Endothelial cell of umbilical vein (primary cell): ENCODE measurements around the gene MINDY3. TPM values are rescaled to one million over a fixed set of nuclear protein-coding genes. Genes with fewer than 3 reads are reported as not detected.

Source experiments
- BruUV-seq: library from RNA; stranded (reverse); fragments of 400-500 nt; replicated peaks from 2 replicates; lab custom pipeline; 2021; lab: Mats Ljungman, UMichigan
- CTCF ChIA-PET: fragments of 300-600, 350-600 bp; sonication (Branson Sonifier 250); formaldehyde crosslinking; loops from one replicate; lab custom pipeline; 2021; ENCODE audit warnings: antibody characterized with exemption, inconsistent platforms; lab: Charles Lee
- POLR2A ChIA-PET: fragments of 300-600, 350-600 bp; sonication (Branson Sonifier 250); formaldehyde crosslinking; loops from one replicate; lab custom pipeline; 2021; ENCODE audit warnings: antibody characterized with exemption, inconsistent platforms; lab: Charles Lee
- DNase-seq: peaks from one replicate; pipeline ENCODE4 v3.0.0-alpha.2; 2011; ENCODE audit warnings: low read depth, low spot score
- FAIRE-seq: peaks from 2 replicates; lab custom pipeline; 2011; peaks lifted over from hg19 to GRCh38; lab: Jason Lieb, UNC
- H2AFZ ChIP-seq: 2 replicates; pipeline ENCODE4 v1.6.0; 2012; ENCODE audit warnings: low read depth, low read length, control low read depth, inconsistent platforms
- H3K27ac ChIP-seq: 2 replicates; pipeline ENCODE4 v1.5.1; 2011; ENCODE audit warnings: low read depth, mild to moderate bottlenecking, control low read depth, low read length, moderate library complexity; ENCODE audit not compliant: insufficient read depth
- H3K27me3 ChIP-seq, 2 experiments: 2 replicates each; pipeline versions ENCODE4 v1.6.0 to v1.6.1; 2011; ENCODE audit warnings: low read length in 2 of 2, mixed read lengths in 1 of 2; ENCODE audit not compliant: control insufficient read depth in 2 of 2, insufficient read depth in 2 of 2
- H3K36me3 ChIP-seq, 2 experiments: 2 replicates in 1 of 2; 3 replicates in 1 of 2; pipeline ENCODE4 v1.5.1; 2011; ENCODE audit warnings: low read length in 2 of 2, mild to moderate bottlenecking in 1 of 2, moderate library complexity in 1 of 2; ENCODE audit not compliant: control insufficient read depth in 2 of 2, insufficient read depth in 2 of 2; ENCODE audit errors: extremely low read depth in 1 of 2
- H3K4me1 ChIP-seq: 3 replicates; pipeline ENCODE4 v1.5.1; 2011; ENCODE audit warnings: mild to moderate bottlenecking, low read length; ENCODE audit not compliant: control insufficient read depth, insufficient read depth; ENCODE audit errors: extremely low read depth
- H3K4me2 ChIP-seq: 2 replicates; pipeline ENCODE4 v1.6.1; 2011; ENCODE audit warnings: low read length, control low read depth, mixed read lengths; ENCODE audit not compliant: insufficient read depth
- H3K4me3 ChIP-seq, 3 experiments: fragments of 200-600 bp in 1 of 3; sonication (generic), shearing (Covaris generic) in 1 of 3; replicated peaks in 1 of 3; 2 replicates each; pipeline ENCODE4 v1.5.1; 2011 to 2016; ENCODE audit warnings: control low read depth in 3 of 3, low read length in 3 of 3, mild to moderate bottlenecking in 2 of 3, inconsistent platforms in 1 of 3, low read depth in 1 of 3, moderate library complexity in 1 of 3; ENCODE audit not compliant: insufficient read depth in 1 of 3
- H3K79me2 ChIP-seq: 2 replicates; pipeline ENCODE4 v1.6.0; 2012; ENCODE audit warnings: low read length, inconsistent platforms; ENCODE audit not compliant: control insufficient read depth, insufficient read depth
- H3K9ac ChIP-seq: replicated peaks from 2 replicates; pipeline ENCODE3; 2011; ENCODE audit warnings: low read length, control low read depth; ENCODE audit not compliant: insufficient read depth; ENCODE audit errors: extremely low read depth
- H3K9me1 ChIP-seq: replicated peaks from 3 replicates; pipeline ENCODE4 v1.6.0; 2011; ENCODE audit warnings: mild to moderate bottlenecking, low read length; ENCODE audit not compliant: control insufficient read depth, insufficient read depth; ENCODE audit errors: extremely low read depth
- H3K9me3 ChIP-seq: replicated peaks from 2 replicates; pipeline ENCODE4 v1.5.1; 2012; ENCODE audit warnings: low read length, inconsistent platforms; ENCODE audit not compliant: control insufficient read depth, insufficient read depth
- H4K20me1 ChIP-seq: replicated peaks from 2 replicates; pipeline ENCODE3; 2011; ENCODE audit warnings: mild to moderate bottlenecking, low read length; ENCODE audit not compliant: control insufficient read depth, insufficient read depth; ENCODE audit errors: extremely low read depth
- CTCF ChIP-seq, 2 donors: IDR thresholded peaks; 1 replicate in 1 of 2; 2 replicates in 1 of 2; pipeline ENCODE4 v1.5.1; 2011; ENCODE audit warnings: low read length in 2 of 2, mild to moderate bottlenecking in 2 of 2, moderate library complexity in 2 of 2, control low read depth in 1 of 2, inconsistent platforms in 1 of 2, low read depth in 1 of 2; ENCODE audit not compliant: insufficient read depth in 1 of 2; ENCODE audit errors: extremely low read depth in 1 of 2
- EZH2 ChIP-seq: IDR thresholded peaks from 2 replicates; pipeline ENCODE4 v1.6.1; 2012; ENCODE audit warnings: borderline replicate concordance, low read depth, mild to moderate bottlenecking, moderate library complexity, low read length, inconsistent platforms; ENCODE audit not compliant: severe bottlenecking
- FOS ChIP-seq: IDR thresholded peaks from 2 replicates; pipeline ENCODE4 v1.6.1; 2011; ENCODE audit warnings: mild to moderate bottlenecking, low read length, moderate library complexity, borderline replicate concordance; ENCODE audit not compliant: insufficient read depth
- GATA2 ChIP-seq: IDR thresholded peaks from 2 replicates; pipeline ENCODE4 v1.7.0; 2011; ENCODE audit warnings: low read depth, mild to moderate bottlenecking, moderate library complexity, mixed read lengths, low read length; ENCODE audit not compliant: insufficient read length, insufficient read depth
- JUN ChIP-seq: IDR thresholded peaks from 2 replicates; pipeline ENCODE4 v1.6.1; 2011; ENCODE audit warnings: borderline replicate concordance, low read depth; ENCODE audit not compliant: insufficient read length, insufficient read depth
- MAX ChIP-seq: IDR thresholded peaks from 2 replicates; pipeline ENCODE4 v1.6.1; 2011; ENCODE audit not compliant: insufficient read depth, insufficient read length
- POLR2A ChIP-seq: IDR thresholded peaks from 2 replicates; pipeline ENCODE4 v1.6.1; 2012; ENCODE audit warnings: low read depth, mild to moderate bottlenecking, control low read depth, low read length
- POLR2AphosphoS5 ChIP-seq: IDR thresholded peaks from 2 replicates; pipeline ENCODE4 v1.6.1; 2012; ENCODE audit warnings: low read depth, mild to moderate bottlenecking, control low read depth, low read length, moderate library complexity; ENCODE audit not compliant: insufficient read depth
- dilution Hi-C: fragments of 300-500 bp; cut with MboI; formaldehyde crosslinking; loops from one replicate; pipeline ENCODE4 v1.15.0; 2019; ENCODE audit warnings: low sequenced_read_pairs; ENCODE audit not compliant: extremely low pct_ligation_motif_present
- intact Hi-C: fragments of 100-400 bp; cut with micrococcal nuclease; formaldehyde crosslinking; loops from one replicate; pipeline ENCODE4 v1.10.0; 2022
- polyA plus RNA-seq, 4 experiments: library from polyadenylated mRNA; depleted of rRNA in 3 of 4; stranded (reverse) in 3 of 4; unstranded in 1 of 4; fragments of >200 nt; gene quantifications; 2 replicates each; pipeline versions ENCODE4 v1.2.1 to v1.2.3, GENCODE V29; 2011 to 2012; ENCODE audit warnings: missing spikeins in 1 of 4
- total RNA-seq: library from RNA; stranded (reverse); gene quantifications from 2 replicates; pipeline ENCODE4 v1.2.3, GENCODE V29; 2021

The MINDY3 gene
- total and polyA plus RNA-seq, 2 donors (not counting 3 experiments of a cell fraction or from before 2014, with no cell fraction given): 7.5 to 20.2 TPM

GRCh38 chr10:15781381-15781960 is 78.8 kb downstream of the MINDY3 start:
- no peak overlapping the region for H3K27ac ChIP-seq
- no peaks in the 10 kb centered on the region for H3K79me2 ChIP-seq
- no peak overlapping the region for H3K4me2 ChIP-seq
- TF ChIP-seq FOS (no peak), GATA2 (no peak), POLR2AphosphoS5 (no peak), JUN (no peak)
- H3K9me1 ChIP-seq: no peaks in the 10 kb centered on the region
- H3K4me3 ChIP-seq: no peak overlapping the region
- no peaks in the 10 kb centered on the region for H4K20me1 ChIP-seq
- H3K4me1 ChIP-seq: peaks cover 5% of the 10 kb centered on the region
- DNase-seq (no peak), FAIRE-seq (no peak)
- no peak overlapping the region for H2AFZ ChIP-seq
- H3K9ac ChIP-seq: no peak overlapping the region
- no peaks in the 10 kb centered on the region for H3K27me3 ChIP-seq
- intact Hi-C loops (no loop called here), dilution Hi-C loops (no loop called here)
- CTCF ChIA-PET: interaction anchor here (2.3 to 2.5 kb wide), 2 partner anchors 10 to 34 kb away, joined by 5 to 8 read pairs; no protein-coding TSS in a partner anchor
- POLR2A ChIA-PET: no interaction called here
- no peaks in the 10 kb centered on the region for H3K9me3 ChIP-seq
- peaks cover 2 to 3% of the 10 kb centered on the region in 2 experiments for H3K36me3 ChIP-seq
- no TSS peak for BruUV-seq

GRCh38 chr10:15780353-15781135 is 79.8 kb downstream of the MINDY3 start:
- Histone ChIP-seq H3K4me3 (no peak overlapping the region), H3K27ac (no peak overlapping the region), H3K9ac (no peak overlapping the region), H3K36me3 (no peaks in the 10 kb centered on the region), H3K4me2 (no peak overlapping the region), H4K20me1 (no peaks in the 10 kb centered on the region), H3K9me1 (no peaks in the 10 kb centered on the region), H3K79me2 (no peaks in the 10 kb centered on the region), H3K27me3 (no peaks in the 10 kb centered on the region), H3K4me1 (peaks cover 5% of the 10 kb centered on the region), H3K9me3 (no peaks in the 10 kb centered on the region), H2AFZ (no peak overlapping the region)
- dilution Hi-C loops (no loop called here), intact Hi-C loops (no loop called here)
- CTCF ChIA-PET: interaction anchor here (2.3 to 2.5 kb wide), 2 partner anchors 11 to 35 kb away, joined by 5 to 8 read pairs; no protein-coding TSS in a partner anchor
- TF ChIP-seq CTCF (IDR thresholded peaks at IDR 0.05; ENCODE audit: extremely low read depth in 1 of 2, insufficient read depth in 1 of 2, low read depth in 1 of 2, low read length in 2 of 2): no peak
- TF ChIP-seq FOS: no peak
- TF ChIP-seq EZH2: no peak
- TF ChIP-seq POLR2A: no peak
- TF ChIP-seq JUN: peak; percentile 20
- TF ChIP-seq MAX: no peak
- no peak for TF ChIP-seq GATA2
- BruUV-seq: no TSS peak
- FAIRE-seq: peak; percentile 38
- POLR2A ChIA-PET: no interaction called here
- peak; percentile 12 for DNase-seq
